Endothelial cell of umbilical vein (primary cell): ENCODE results near the gene ATRNL1. TPM values are rescaled to one million over a fixed set of nuclear protein-coding genes. Genes with fewer than 3 reads are reported as not detected.

Source experiments
- BruUV-seq: library from RNA; stranded (reverse); fragments of 400-500 nt; replicated peaks from 2 replicates; lab custom pipeline; 2021; lab: Mats Ljungman, UMichigan
- CTCF ChIA-PET: fragments of 300-600, 350-600 bp; sonication (Branson Sonifier 250); formaldehyde crosslinking; loops from one replicate; lab custom pipeline; 2021; ENCODE audit warnings: antibody characterized with exemption, inconsistent platforms; lab: Charles Lee
- POLR2A ChIA-PET: fragments of 300-600, 350-600 bp; sonication (Branson Sonifier 250); formaldehyde crosslinking; loops from one replicate; lab custom pipeline; 2021; ENCODE audit warnings: antibody characterized with exemption, inconsistent platforms; lab: Charles Lee
- DNase-seq: peaks from one replicate; pipeline ENCODE4 v3.0.0-alpha.2; 2011; ENCODE audit warnings: low read depth, low spot score
- FAIRE-seq: peaks from 2 replicates; lab custom pipeline; 2011; peaks lifted over from hg19 to GRCh38; lab: Jason Lieb, UNC
- H2AFZ ChIP-seq: 2 replicates; pipeline ENCODE4 v1.6.0; 2012; ENCODE audit warnings: low read depth, low read length, control low read depth, inconsistent platforms
- H3K27ac ChIP-seq: 2 replicates; pipeline ENCODE4 v1.5.1; 2011; ENCODE audit warnings: low read depth, mild to moderate bottlenecking, control low read depth, low read length, moderate library complexity; ENCODE audit not compliant: insufficient read depth
- H3K27me3 ChIP-seq, 2 experiments: 2 replicates each; pipeline versions ENCODE4 v1.6.0 to v1.6.1; 2011; ENCODE audit warnings: low read length in 2 of 2, mixed read lengths in 1 of 2; ENCODE audit not compliant: control insufficient read depth in 2 of 2, insufficient read depth in 2 of 2
- H3K36me3 ChIP-seq, 2 experiments: 2 replicates in 1 of 2; 3 replicates in 1 of 2; pipeline ENCODE4 v1.5.1; 2011; ENCODE audit warnings: low read length in 2 of 2, mild to moderate bottlenecking in 1 of 2, moderate library complexity in 1 of 2; ENCODE audit not compliant: control insufficient read depth in 2 of 2, insufficient read depth in 2 of 2; ENCODE audit errors: extremely low read depth in 1 of 2
- H3K4me1 ChIP-seq: 3 replicates; pipeline ENCODE4 v1.5.1; 2011; ENCODE audit warnings: mild to moderate bottlenecking, low read length; ENCODE audit not compliant: control insufficient read depth, insufficient read depth; ENCODE audit errors: extremely low read depth
- H3K4me2 ChIP-seq: 2 replicates; pipeline ENCODE4 v1.6.1; 2011; ENCODE audit warnings: low read length, control low read depth, mixed read lengths; ENCODE audit not compliant: insufficient read depth
- H3K4me3 ChIP-seq, 3 experiments: fragments of 200-600 bp in 1 of 3; sonication (generic), shearing (Covaris generic) in 1 of 3; replicated peaks in 1 of 3; 2 replicates each; pipeline ENCODE4 v1.5.1; 2011 to 2016; ENCODE audit warnings: control low read depth in 3 of 3, low read length in 3 of 3, mild to moderate bottlenecking in 2 of 3, inconsistent platforms in 1 of 3, low read depth in 1 of 3, moderate library complexity in 1 of 3; ENCODE audit not compliant: insufficient read depth in 1 of 3
- H3K79me2 ChIP-seq: 2 replicates; pipeline ENCODE4 v1.6.0; 2012; ENCODE audit warnings: low read length, inconsistent platforms; ENCODE audit not compliant: control insufficient read depth, insufficient read depth
- H3K9ac ChIP-seq: replicated peaks from 2 replicates; pipeline ENCODE3; 2011; ENCODE audit warnings: low read length, control low read depth; ENCODE audit not compliant: insufficient read depth; ENCODE audit errors: extremely low read depth
- H3K9me1 ChIP-seq: replicated peaks from 3 replicates; pipeline ENCODE4 v1.6.0; 2011; ENCODE audit warnings: mild to moderate bottlenecking, low read length; ENCODE audit not compliant: control insufficient read depth, insufficient read depth; ENCODE audit errors: extremely low read depth
- H3K9me3 ChIP-seq: replicated peaks from 2 replicates; pipeline ENCODE4 v1.5.1; 2012; ENCODE audit warnings: low read length, inconsistent platforms; ENCODE audit not compliant: control insufficient read depth, insufficient read depth
- H4K20me1 ChIP-seq: replicated peaks from 2 replicates; pipeline ENCODE3; 2011; ENCODE audit warnings: mild to moderate bottlenecking, low read length; ENCODE audit not compliant: control insufficient read depth, insufficient read depth; ENCODE audit errors: extremely low read depth
- EZH2 ChIP-seq: IDR thresholded peaks from 2 replicates; pipeline ENCODE4 v1.6.1; 2012; ENCODE audit warnings: borderline replicate concordance, low read depth, mild to moderate bottlenecking, moderate library complexity, low read length, inconsistent platforms; ENCODE audit not compliant: severe bottlenecking
- FOS ChIP-seq: IDR thresholded peaks from 2 replicates; pipeline ENCODE4 v1.6.1; 2011; ENCODE audit warnings: mild to moderate bottlenecking, low read length, moderate library complexity, borderline replicate concordance; ENCODE audit not compliant: insufficient read depth
- GATA2 ChIP-seq: IDR thresholded peaks from 2 replicates; pipeline ENCODE4 v1.7.0; 2011; ENCODE audit warnings: low read depth, mild to moderate bottlenecking, moderate library complexity, mixed read lengths, low read length; ENCODE audit not compliant: insufficient read length, insufficient read depth
- JUN ChIP-seq: IDR thresholded peaks from 2 replicates; pipeline ENCODE4 v1.6.1; 2011; ENCODE audit warnings: borderline replicate concordance, low read depth; ENCODE audit not compliant: insufficient read length, insufficient read depth
- MYC ChIP-seq: IDR thresholded peaks from one replicate; pipeline ENCODE4 v1.6.1; 2011; ENCODE audit warnings: mild to moderate bottlenecking, low read depth, low read length
- POLR2A ChIP-seq: IDR thresholded peaks from 2 replicates; pipeline ENCODE4 v1.6.1; 2012; ENCODE audit warnings: low read depth, mild to moderate bottlenecking, control low read depth, low read length
- POLR2AphosphoS5 ChIP-seq: IDR thresholded peaks from 2 replicates; pipeline ENCODE4 v1.6.1; 2012; ENCODE audit warnings: low read depth, mild to moderate bottlenecking, control low read depth, low read length, moderate library complexity; ENCODE audit not compliant: insufficient read depth
- dilution Hi-C: fragments of 300-500 bp; cut with MboI; formaldehyde crosslinking; loops from one replicate; pipeline ENCODE4 v1.15.0; 2019; ENCODE audit warnings: low sequenced_read_pairs; ENCODE audit not compliant: extremely low pct_ligation_motif_present
- intact Hi-C: fragments of 100-400 bp; cut with micrococcal nuclease; formaldehyde crosslinking; loops from one replicate; pipeline ENCODE4 v1.10.0; 2022
- polyA plus RNA-seq, 4 experiments: library from polyadenylated mRNA; depleted of rRNA in 3 of 4; stranded (reverse) in 3 of 4; unstranded in 1 of 4; fragments of >200 nt; gene quantifications; 2 replicates each; pipeline versions ENCODE4 v1.2.1 to v1.2.3, GENCODE V29; 2011 to 2012; ENCODE audit warnings: missing spikeins in 1 of 4
- total RNA-seq: library from RNA; stranded (reverse); gene quantifications from 2 replicates; pipeline ENCODE4 v1.2.3, GENCODE V29; 2021
- TF ChIP-seq, protein P1 (sequence below): IDR thresholded peaks from 2 replicates; pipeline ENCODE4 v1.6.1; 2011; ENCODE audit not compliant: insufficient read depth, insufficient read length
- TF ChIP-seq, protein P2 (sequence below), 2 donors: IDR thresholded peaks; 1 replicate in 1 of 2; 2 replicates in 1 of 2; pipeline ENCODE4 v1.5.1; 2011; ENCODE audit warnings: low read length in 2 of 2, mild to moderate bottlenecking in 2 of 2, moderate library complexity in 2 of 2, control low read depth in 1 of 2, inconsistent platforms in 1 of 2, low read depth in 1 of 2; ENCODE audit not compliant: insufficient read depth in 1 of 2; ENCODE audit errors: extremely low read depth in 1 of 2

The ATRNL1 gene
- total and polyA plus RNA-seq, 2 donors (not counting 3 experiments of a cell fraction or from before 2014, with no cell fraction given) = not detected

DNA sequence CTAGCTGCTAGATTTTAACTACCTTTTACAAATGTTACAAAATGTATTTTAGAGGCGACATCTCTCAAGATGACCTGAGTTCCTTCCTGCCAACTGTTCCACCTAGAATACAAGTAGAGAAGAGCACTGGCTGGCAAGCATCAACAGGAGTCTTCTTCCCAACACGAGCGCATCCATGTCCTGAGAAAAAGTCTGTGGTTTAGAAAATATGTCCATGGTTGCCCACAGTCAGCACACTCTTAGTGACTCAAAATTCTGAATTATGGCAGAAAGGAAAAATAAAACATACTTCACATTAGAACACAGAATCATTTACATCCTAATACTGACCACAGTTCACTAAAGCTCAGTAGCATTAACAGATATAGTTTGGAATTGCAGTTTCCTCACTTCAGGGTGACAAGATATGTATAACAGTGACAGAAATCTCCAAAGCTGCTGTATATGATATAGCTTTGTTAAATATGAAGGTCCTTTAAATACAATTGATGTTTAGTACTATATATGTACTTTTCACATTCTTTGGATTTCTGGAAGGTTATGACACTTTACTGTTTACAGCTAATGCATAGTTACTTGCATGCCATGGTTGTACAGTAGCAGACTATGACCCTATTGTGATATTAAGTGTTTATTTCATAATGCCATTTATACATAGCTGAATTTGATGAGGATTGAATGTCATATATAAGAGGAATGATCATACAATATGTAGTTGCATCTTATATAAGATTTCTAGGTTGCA, 852.7 kb downstream of the ATRNL1 start:
- TF ChIP-seq EZH2 (no peak), FOS (no peak), POLR2AphosphoS5 (no peak)
- no peak for DNase-seq
- Histone ChIP-seq H3K9ac (no peak overlapping the region), H4K20me1 (no peaks in the 10 kb centered on the region), H3K79me2 (no peaks in the 10 kb centered on the region), H3K4me3 (no peak overlapping the region), H3K4me2 (no peak overlapping the region), H3K9me1 (no peaks in the 10 kb centered on the region), H3K27me3 (no peaks in the 10 kb centered on the region), H3K36me3 (no peaks in the 10 kb centered on the region), H3K27ac (no peak overlapping the region), H2AFZ (no peak overlapping the region), H3K9me3 (no peaks in the 10 kb centered on the region), H3K4me1 (peaks cover 26% of the 10 kb centered on the region)
- BruUV-seq = no TSS peak
- ChIA-PET POLR2A (no interaction called here), CTCF (interaction anchor here (0.9 to 1.6 kb wide), 2 partner anchors 9 to 146 kb away, joined by 3 read pairs; no protein-coding TSS in a partner anchor)
- dilution Hi-C loops (no loop called here), intact Hi-C loops (no loop called here)
- FAIRE-seq = no peak

DNA sequence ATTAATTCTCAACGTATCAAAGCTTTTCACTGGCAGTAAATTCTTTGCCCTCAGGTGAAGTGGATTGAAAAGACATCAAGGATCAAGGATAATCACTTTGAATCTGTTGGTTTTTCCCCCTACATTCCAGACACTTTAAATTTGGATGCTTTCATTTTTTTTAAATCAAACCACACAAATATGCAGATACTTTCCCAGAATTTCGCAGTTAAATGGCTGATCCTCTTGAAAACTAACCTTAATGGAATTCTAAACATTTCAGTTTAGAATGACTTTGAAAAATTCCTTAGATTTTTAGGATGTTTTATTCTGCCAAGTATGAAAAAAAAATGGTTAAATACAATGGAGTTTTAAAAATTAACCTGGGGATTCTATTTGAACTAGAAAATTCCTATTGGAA, 853.9 kb downstream of the ATRNL1 start:
- H4K20me1 ChIP-seq = no peaks in the 10 kb centered on the region
- no peak for FAIRE-seq
- no peak overlapping the region for H3K4me2 ChIP-seq
- TF ChIP-seq EZH2 (no peak), POLR2A (no peak), FOS (no peak), JUN (no peak), MYC (no peak), GATA2 (no peak), POLR2AphosphoS5 (no peak)
- TF ChIP-seq, protein P1, sequence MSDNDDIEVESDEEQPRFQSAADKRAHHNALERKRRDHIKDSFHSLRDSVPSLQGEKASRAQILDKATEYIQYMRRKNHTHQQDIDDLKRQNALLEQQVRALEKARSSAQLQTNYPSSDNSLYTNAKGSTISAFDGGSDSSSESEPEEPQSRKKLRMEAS = no peak
- TF ChIP-seq, protein P2, sequence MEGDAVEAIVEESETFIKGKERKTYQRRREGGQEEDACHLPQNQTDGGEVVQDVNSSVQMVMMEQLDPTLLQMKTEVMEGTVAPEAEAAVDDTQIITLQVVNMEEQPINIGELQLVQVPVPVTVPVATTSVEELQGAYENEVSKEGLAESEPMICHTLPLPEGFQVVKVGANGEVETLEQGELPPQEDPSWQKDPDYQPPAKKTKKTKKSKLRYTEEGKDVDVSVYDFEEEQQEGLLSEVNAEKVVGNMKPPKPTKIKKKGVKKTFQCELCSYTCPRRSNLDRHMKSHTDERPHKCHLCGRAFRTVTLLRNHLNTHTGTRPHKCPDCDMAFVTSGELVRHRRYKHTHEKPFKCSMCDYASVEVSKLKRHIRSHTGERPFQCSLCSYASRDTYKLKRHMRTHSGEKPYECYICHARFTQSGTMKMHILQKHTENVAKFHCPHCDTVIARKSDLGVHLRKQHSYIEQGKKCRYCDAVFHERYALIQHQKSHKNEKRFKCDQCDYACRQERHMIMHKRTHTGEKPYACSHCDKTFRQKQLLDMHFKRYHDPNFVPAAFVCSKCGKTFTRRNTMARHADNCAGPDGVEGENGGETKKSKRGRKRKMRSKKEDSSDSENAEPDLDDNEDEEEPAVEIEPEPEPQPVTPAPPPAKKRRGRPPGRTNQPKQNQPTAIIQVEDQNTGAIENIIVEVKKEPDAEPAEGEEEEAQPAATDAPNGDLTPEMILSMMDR (IDR thresholded peaks at IDR 0.05; ENCODE audit: extremely low read depth in 1 of 2, insufficient read depth in 1 of 2, low read depth in 1 of 2, low read length in 2 of 2) = no peak
- no peak overlapping the region for H3K4me3 ChIP-seq
- ChIA-PET CTCF (interaction anchor here (1.1 to 1.6 kb wide), 2 partner anchors 145 to 147 kb away, joined by 3 to 4 read pairs; no protein-coding TSS in a partner anchor), POLR2A (no interaction called here)
- no peaks in the 10 kb centered on the region for H3K9me3 ChIP-seq
- no peak for DNase-seq
- no TSS peak for BruUV-seq
- no peaks in the 10 kb centered on the region for H3K79me2 ChIP-seq
- H3K27ac ChIP-seq = no peak overlapping the region
- H3K36me3 ChIP-seq = no peaks in the 10 kb centered on the region
- H3K4me1 ChIP-seq = peaks cover 23% of the 10 kb centered on the region
- no peaks in the 10 kb centered on the region for H3K27me3 ChIP-seq
- no peak overlapping the region for H3K9ac ChIP-seq
- intact Hi-C loops = loop anchor here (1.0 kb wide), 1 partner anchor 8 kb away; no protein-coding TSS in a partner anchor
- dilution Hi-C loops = no loop called here
- H3K9me1 ChIP-seq = no peaks in the 10 kb centered on the region
- no peak overlapping the region for H2AFZ ChIP-seq
